Stomach (tissue), 9 donors: Measurements from ENCODE around the gene SNAPC1. TPM values are rescaled to one million over a fixed set of nuclear protein-coding genes. Genes with fewer than 3 reads are reported as not detected.

Source experiments
- DNase-seq, 2 donors: peaks; one replicate each; pipeline versions ENCODE4 v3.0.0 to v3.0.0-alpha.2; 2013 to 2019
- H3K27ac ChIP-seq, 5 donors: fragments of 200-600 bp in 4 of 5; sonication (generic) in 4 of 5; one replicate each; pipeline ENCODE4 v1.5.1; 2013 to 2019; ENCODE audit warnings: mild to moderate bottlenecking in 1 of 5, moderate library complexity in 1 of 5
- H3K27me3 ChIP-seq, 3 donors: fragments of 200-600 bp; sonication (generic); one replicate each; pipeline ENCODE4 v1.5.1; 2017 to 2019; ENCODE audit warnings: mixed run types in 1 of 3
- H3K36me3 ChIP-seq, 4 donors: fragments of 200-600 bp; sonication (generic); 1 replicate in 3 of 4; 2 replicates in 1 of 4; pipeline ENCODE4 v1.5.1; 2016 to 2019
- H3K4me1 ChIP-seq, 4 donors: fragments of 200-600 bp; sonication (generic); one replicate each; pipeline ENCODE4 v1.5.1; 2016 to 2019
- H3K4me3 ChIP-seq, 4 donors: fragments of 200-600 bp; sonication (generic) in 3 of 4; one replicate each; pipeline ENCODE4 v1.5.1; 2016 to 2019; ENCODE audit warnings: mild to moderate bottlenecking in 1 of 4
- H3K9me3 ChIP-seq, 4 donors: fragments of 200-600 bp; sonication (generic); one replicate each; pipeline ENCODE4 v1.5.1; 2016 to 2019
- CTCF ChIP-seq, 7 experiments: fragments of 450-650 bp in 4 of 7; fragments of 200-600 bp in 3 of 7; sonication (generic) in 3 of 7; IDR thresholded peaks; one replicate each; pipeline ENCODE4 v1.5.1; 2016 to 2019; ENCODE audit warnings: antibody characterized with exemption in 7 of 7, control low read depth in 2 of 7, mild to moderate bottlenecking in 1 of 7
- EP300 ChIP-seq: sonication (generic); formaldehyde crosslinking; IDR thresholded peaks from one replicate; pipeline ENCODE4 v1.6.1; 2017; ENCODE audit warnings: antibody characterized with exemption
- POLR2A ChIP-seq, 4 donors: fragments of 450-650 bp; IDR thresholded peaks; one replicate each; pipeline ENCODE4 v1.6.1; 2016; ENCODE audit warnings: antibody characterized with exemption in 4 of 4, control low read depth in 2 of 4, mild to moderate bottlenecking in 1 of 4, moderate library complexity in 1 of 4
- POLR2AphosphoS5 ChIP-seq, 3 donors: sonication (generic); formaldehyde crosslinking; IDR thresholded peaks; one replicate each; pipeline ENCODE4 v1.6.1; 2016; ENCODE audit warnings: antibody characterized with exemption in 3 of 3
- WGBS, 5 donors: extraction: QIAGEN DNeasy Blood & Tissue Kit in 3 of 5; methylation state at CpG; one replicate each; pipeline versions ENCODE4 v1.1.5 to v1.1.7; 2013 to 2018; 5-methylcytosine and 5-hydroxymethylcytosine counted together
- intact Hi-C: fragments of 100-400 bp; cut with DNase I; formaldehyde crosslinking; loops from one replicate; pipeline ENCODE4 v1.15.1; 2023; ENCODE audit warnings: low total_unique reads
- polyA plus RNA-seq, 3 donors: library from polyadenylated mRNA; stranded (reverse); fragments of 200-250 nt; gene quantifications; one replicate each; pipeline ENCODE4 v1.2.3, GENCODE V29; 2013
- total RNA-seq, 5 donors: library from RNA; depleted of rRNA; stranded (reverse); fragments of >200 nt; gene quantifications; one replicate each; pipeline versions ENCODE4 v1.1.0 to v1.2.3, GENCODE V29; 2014 to 2016
- donor health status: healthy with polysubstance abuse.
- donor health status: Bipolar disorder and iron deficiency.
- donor health status: healthy.

The SNAPC1 gene
- total and polyA plus RNA-seq, 8 donors, result 0.89 to 8.7 (median 3.0) TPM; not detected in 1

DNA sequence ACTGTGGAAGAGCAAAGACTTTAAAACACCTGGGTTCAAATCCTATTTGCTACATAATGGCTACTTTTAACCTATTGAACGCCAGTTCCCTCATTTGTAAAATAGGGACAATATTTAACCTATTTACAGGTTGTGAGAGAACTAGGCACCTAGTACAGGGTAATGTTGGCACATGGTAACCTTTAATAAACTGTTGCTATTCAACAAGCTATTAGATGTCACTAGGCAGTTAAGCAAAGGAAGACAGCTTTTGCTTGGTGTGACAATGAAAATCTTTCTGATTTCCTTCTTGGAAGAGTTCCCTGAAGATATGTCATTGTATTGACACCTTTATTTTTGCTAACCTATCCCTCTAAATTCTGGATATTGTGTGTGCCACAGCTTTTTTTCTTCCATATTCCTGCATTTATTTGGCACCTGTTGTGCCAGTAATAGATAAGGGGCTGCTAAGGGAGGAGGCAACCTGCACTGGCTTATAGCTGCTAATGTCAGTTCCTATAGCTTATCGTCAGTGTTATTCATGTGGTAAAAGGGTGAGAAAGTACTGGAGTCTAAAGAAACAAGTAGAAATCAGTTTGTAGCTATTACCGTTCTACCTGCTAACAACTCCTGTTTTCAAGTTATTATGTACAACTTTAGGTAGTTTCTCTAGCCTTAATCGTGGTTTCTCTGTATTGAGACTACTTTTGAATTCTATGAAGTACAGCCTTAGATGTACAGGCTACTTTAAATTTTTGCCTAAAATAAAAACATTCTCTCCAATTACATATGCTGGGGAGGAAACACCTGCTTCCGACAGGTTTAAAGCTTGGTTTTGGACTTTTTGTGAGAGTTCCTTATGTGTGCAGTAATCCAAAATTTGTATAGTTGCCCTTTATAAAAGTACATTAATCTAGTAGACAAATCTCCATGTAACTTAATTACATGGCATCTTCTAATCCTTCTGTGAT is 42.6 kb upstream of the SNAPC1 start:
- intact Hi-C loops, result no loop called here
- 44 to 60% (median 56%) methylated on average over 5 of the region's 5 CpGs for WGBS, 5 donors

GRCh38 chr14:61720294-61720661 is 41.9 kb upstream of the SNAPC1 start:
- Histone ChIP-seq H3K27me3 (no peaks in the 10 kb centered on the region), H3K4me3 (no peak overlapping the region), H3K27ac (peak overlapping the region in 2 of 5 donors; percentile 20 to 47), H3K4me1 (peaks cover 19 to 65% (median 32%) of the 10 kb centered on the region in 4 donors), H3K9me3 (no peaks in the 10 kb centered on the region), H3K36me3 (peaks cover 6 to 44% (median 33%) of the 10 kb centered on the region in 4 donors)
- DNase-seq, result no peak
- TF ChIP-seq POLR2A (IDR thresholded peaks at IDR 0.05) (no peak), CTCF (IDR thresholded peaks at IDR 0.05) (no peak), POLR2AphosphoS5 (IDR thresholded peaks at IDR 0.05) (no peak), EP300 (no peak)
- WGBS, 5 donors, result 71 to 81% (median 72%) methylated on average over 9 of the region's 9 CpGs
- intact Hi-C loops, result no loop called here

More for the DNA sequence above, 42.6 kb upstream of the SNAPC1 start:
- Histone ChIP-seq H3K4me1 (peaks cover 25 to 71% (median 38%) of the 10 kb centered on the region in 4 donors), H3K27ac (peak overlapping the region in 3 of 5 donors; percentile 19 to 47 (median 20)), H3K36me3 (peaks cover 6 to 38% (median 27%) of the 10 kb centered on the region in 4 donors), H3K27me3 (no peaks in the 10 kb centered on the region), H3K9me3 (no peaks in the 10 kb centered on the region), H3K4me3 (no peak overlapping the region)
- peak in 1 of 2 donors; percentile 23 for DNase-seq
- TF ChIP-seq POLR2AphosphoS5 (IDR thresholded peaks at IDR 0.05) (no peak), CTCF (IDR thresholded peaks at IDR 0.05) (no peak), POLR2A (IDR thresholded peaks at IDR 0.05) (no peak), EP300 (no peak)

GRCh38 chr14:61720741-61721140 is 41.5 kb upstream of the SNAPC1 start:
- H3K4me1 ChIP-seq, result peaks cover 15 to 60% (median 30%) of the 10 kb centered on the region in 4 donors
- no peak for TF ChIP-seq CTCF (IDR thresholded peaks at IDR 0.05)
- TF ChIP-seq POLR2A (IDR thresholded peaks at IDR 0.05), result no peak
- TF ChIP-seq POLR2AphosphoS5 (IDR thresholded peaks at IDR 0.05), result no peak
- no peak for TF ChIP-seq EP300
- 76 to 86% (median 79%) methylated on average over 6 of the region's 6 CpGs for WGBS, 5 donors
- intact Hi-C loops, result no loop called here
- no peak overlapping the region for H3K4me3 ChIP-seq
- H3K27ac ChIP-seq, result peak overlapping the region in 1 of 5 donors; percentile 47
- no peaks in the 10 kb centered on the region for H3K27me3 ChIP-seq
- DNase-seq, result no peak
- H3K36me3 ChIP-seq, result peaks cover 6 to 49% (median 37%) of the 10 kb centered on the region in 4 donors
- H3K9me3 ChIP-seq, result no peaks in the 10 kb centered on the region

GRCh38 chr14:61724133-61724532 is 38.1 kb upstream of the SNAPC1 start:
- intact Hi-C loops, result no loop called here
- Histone ChIP-seq H3K27me3 (no peaks in the 10 kb centered on the region), H3K4me1 (peaks cover 9 to 38% (median 9%) of the 10 kb centered on the region in 4 donors), H3K27ac (no peak overlapping the region), H3K4me3 (no peak overlapping the region), H3K36me3 (peaks cover 26 to 83% (median 71%) of the 10 kb centered on the region in 4 donors), H3K9me3 (no peaks in the 10 kb centered on the region)
- TF ChIP-seq CTCF (IDR thresholded peaks at IDR 0.05) (no peak), POLR2AphosphoS5 (IDR thresholded peaks at IDR 0.05) (no peak), POLR2A (IDR thresholded peaks at IDR 0.05) (no peak), EP300 (no peak)
- no peak for DNase-seq
- 82 to 94% (median 88%) methylated on average over 2 of the region's 2 CpGs for WGBS, 5 donors
